HFFc6 (cell line): Measurements from ENCODE around the gene OR10C1. TPM values are rescaled to one million over a fixed set of nuclear protein-coding genes. Genes with fewer than 3 reads are reported as not detected.
"Not testable (repeated sequence)": the region's sequence is repeated elsewhere in the genome, so short reads cannot be mapped to it uniquely, and the experiment has no call there.

Experiments used
- DNase-seq: peaks from one replicate; pipeline ENCODE4 v3.0.0-alpha.2; 2018
- H3K27ac Mint-ChIP-seq: 2 replicates; pipeline ENCODE4 v1.8.0; 2020; ENCODE audit warnings: mild to moderate bottlenecking, mixed read lengths
- H3K27me3 Mint-ChIP-seq: 2 replicates; pipeline ENCODE4 v1.8.0; 2021; ENCODE audit warnings: mild to moderate bottlenecking, moderate library complexity, mixed read lengths; ENCODE audit not compliant: insufficient read depth
- H3K36me3 Mint-ChIP-seq: 2 replicates; pipeline ENCODE4 v1.8.0; 2021; ENCODE audit warnings: low read depth, mixed read lengths
- H3K4me1 Mint-ChIP-seq: 2 replicates; pipeline ENCODE4 v1.8.0; 2020; ENCODE audit warnings: low read depth, mixed read lengths
- H3K4me3 Mint-ChIP-seq: 2 replicates; pipeline ENCODE4 v1.8.0; 2020; ENCODE audit warnings: mild to moderate bottlenecking, moderate library complexity, mixed read lengths
- H3K9me3 Mint-ChIP-seq: 2 replicates; pipeline ENCODE4 v1.8.0; 2020; ENCODE audit warnings: mild to moderate bottlenecking, mixed read lengths
- CTCF ChIP-seq: fragments of 200-600 bp; sonication (generic); IDR thresholded peaks from 2 replicates; pipeline ENCODE4 v1.5.0; 2021; ENCODE audit warnings: antibody characterized with exemption, mild to moderate bottlenecking
- total RNA-seq, 6 experiments: library from RNA; stranded (reverse); fragmentation: NEBNext Ultra II Directional; extraction: Animal tissue kit (Norgen Biotek cat#: 25700); gene quantifications; 2 replicates in 1 of 6; 3 replicates in 5 of 6; pipeline ENCODE4 v1.2.3, GENCODE V29; 2021

The OR10C1 gene
- total RNA-seq, 6 experiments from 2014 or later, result not detected

DNA sequence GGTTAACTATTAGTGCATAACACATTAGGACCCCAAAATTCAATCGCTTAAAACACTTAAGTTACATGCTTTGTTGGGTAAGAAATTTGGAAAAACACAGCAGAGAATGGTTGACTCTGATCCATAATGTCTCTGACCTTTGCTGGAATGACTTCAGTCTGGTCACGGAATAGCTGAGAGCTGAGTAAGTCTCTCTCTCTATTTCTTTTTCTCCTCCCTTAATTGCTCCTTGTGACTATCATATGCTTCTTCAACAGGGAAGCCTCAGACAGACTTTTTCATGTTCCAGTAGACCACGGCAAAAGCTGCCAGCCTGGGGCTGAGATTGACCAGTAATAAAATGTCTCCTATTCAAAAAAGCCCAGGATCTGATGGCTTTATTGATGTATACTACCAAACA is 19.6 kb upstream of the OR10C1 start:
- Mint-ChIP-seq H3K4me1 (no peaks in the 10 kb centered on the region), H3K4me3 (no peak overlapping the region), H3K9me3 (peaks cover 33% of the 10 kb centered on the region), H3K27me3 (no peaks in the 10 kb centered on the region; the same call in 1 of the 2 replicates), H3K27ac (no peak overlapping the region), H3K36me3 (no peaks in the 10 kb centered on the region)
- no peak for TF ChIP-seq CTCF
- DNase-seq, result no peak

- Mint-ChIP-seq H3K9me3 (peaks cover 43% of the 10 kb centered on the region), H3K27ac (no peak overlapping the region), H3K4me1 (no peaks in the 10 kb centered on the region), H3K4me3 (no peak overlapping the region), H3K36me3 (no peaks in the 10 kb centered on the region), H3K27me3 (no peaks in the 10 kb centered on the region; the same call in none of the 2 replicates)
- no peak for TF ChIP-seq CTCF
- no peak for DNase-seq
Observed at GRCh38 chr6:29424168-29424567, 14.9 kb upstream of the OR10C1 start.

- H3K4me3 Mint-ChIP-seq, result no peak overlapping the region
- H3K4me1 Mint-ChIP-seq, result no peaks in the 10 kb centered on the region
- no peaks in the 10 kb centered on the region; the same call in none of the 2 replicates for H3K27me3 Mint-ChIP-seq
- no peak for DNase-seq
- no peak overlapping the region for H3K27ac Mint-ChIP-seq
- H3K9me3 Mint-ChIP-seq, result peaks cover 43% of the 10 kb centered on the region
- TF ChIP-seq CTCF, result no peak
- H3K36me3 Mint-ChIP-seq, result no peaks in the 10 kb centered on the region
Observed at GRCh38 chr6:29424575-29424974, 14.5 kb upstream of the OR10C1 start.

- Mint-ChIP-seq H3K27ac (no peak overlapping the region), H3K36me3 (no peaks in the 10 kb centered on the region), H3K4me3 (no peak overlapping the region), H3K27me3 (no peaks in the 10 kb centered on the region; the same call in 1 of the 2 replicates), H3K4me1 (no peaks in the 10 kb centered on the region), H3K9me3 (peaks cover 38% of the 10 kb centered on the region)
- TF ChIP-seq CTCF, result no peak
- no peak for DNase-seq
Observed at GRCh38 chr6:29425075-29425474, 14.0 kb upstream of the OR10C1 start.

GRCh38 chr6:29426654-29427053 is 12.5 kb upstream of the OR10C1 start:
- Mint-ChIP-seq H3K9me3 (peaks cover 36% of the 10 kb centered on the region), H3K27ac (no peak overlapping the region), H3K4me3 (no peak overlapping the region), H3K36me3 (no peaks in the 10 kb centered on the region), H3K4me1 (no peaks in the 10 kb centered on the region), H3K27me3 (no peaks in the 10 kb centered on the region; the same call in 1 of the 2 replicates)
- no peak for DNase-seq
- no peak for TF ChIP-seq CTCF

DNA sequence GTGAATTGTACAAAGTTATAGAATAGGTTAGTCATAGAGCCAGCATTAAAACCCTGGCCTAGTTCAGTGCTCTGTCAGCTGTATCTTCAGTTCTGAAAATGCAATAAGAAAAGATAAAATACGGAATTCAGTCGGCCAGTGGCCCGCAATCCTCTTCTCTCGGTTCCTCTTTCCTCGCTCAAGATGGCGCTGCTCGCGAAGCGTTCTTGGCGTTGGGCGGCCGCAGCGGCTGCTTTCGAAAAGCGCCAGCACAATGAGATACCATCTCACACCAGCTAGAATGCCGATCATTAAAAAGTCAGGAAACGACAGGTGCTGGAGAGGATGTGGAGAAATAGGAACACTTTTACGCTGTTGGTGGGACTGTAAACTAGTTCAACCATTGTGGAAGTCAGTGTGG is 2.4 kb upstream of the OR10C1 start:
- H3K4me3 Mint-ChIP-seq, H3K27ac Mint-ChIP-seq, H3K27me3 Mint-ChIP-seq, H3K36me3 Mint-ChIP-seq, H3K4me1 Mint-ChIP-seq, DNase-seq: not testable (repeated sequence)
- peaks cover 61% of the 10 kb centered on the region for H3K9me3 Mint-ChIP-seq
